H1 (cell line): ENCODE measurements around the gene LOXL1. TPM values are rescaled to one million over a fixed set of nuclear protein-coding genes. Genes with fewer than 3 reads are reported as not detected.

Experiments
- CTCF ChIA-PET: fragments of 300-600 bp; sonication (Branson Sonifier 250); formaldehyde crosslinking; loops from one replicate; lab custom pipeline; 2021; ENCODE audit not compliant: partially characterized antibody; lab: Charles Lee
- POLR2A ChIA-PET: fragments of 300-600 bp; sonication (Branson Sonifier 250); formaldehyde crosslinking; loops from one replicate; lab custom pipeline; 2021; ENCODE audit warnings: inconsistent platforms; ENCODE audit not compliant: partially characterized antibody; lab: Charles Lee
- DNase-seq, 2 experiments: peaks; one replicate each; pipeline versions ENCODE4 v3.0.0 to v3.0.0-alpha.2; 2010 to 2022; ENCODE audit warnings: low spot score in 2 of 2, low read depth in 1 of 2, mixed read lengths in 1 of 2
- FAIRE-seq: peaks from 2 replicates; lab custom pipeline; 2011; peaks lifted over from hg19 to GRCh38; lab: Jason Lieb, UNC
- H2AFZ ChIP-seq: 2 replicates; pipeline ENCODE4 v1.8.1; 2012; ENCODE audit warnings: low read length, inconsistent platforms
- H2AK5ac ChIP-seq: 2 replicates; pipeline ENCODE4 v1.6.1; 2013; ENCODE audit warnings: low read depth, low read length
- H2BK120ac ChIP-seq: replicated peaks from 2 replicates; pipeline ENCODE3; 2013; ENCODE audit warnings: low read depth, low read length, inconsistent platforms
- H2BK12ac ChIP-seq: 2 replicates; pipeline ENCODE4 v1.6.1; 2013; ENCODE audit warnings: low read depth, low read length
- H2BK15ac ChIP-seq: 2 replicates; pipeline ENCODE4 v1.6.1; 2013; ENCODE audit warnings: low read length
- H2BK20ac ChIP-seq: 2 replicates; pipeline ENCODE4 v1.6.1; 2013; ENCODE audit warnings: low read length
- H2BK5ac ChIP-seq: 2 replicates; pipeline ENCODE4 v1.6.1; 2013; ENCODE audit warnings: low read depth, low read length
- H3K14ac ChIP-seq: 2 replicates; pipeline ENCODE4 v1.6.1; 2013; ENCODE audit warnings: inconsistent platforms; ENCODE audit not compliant: insufficient read length
- H3K18ac ChIP-seq: 2 replicates; pipeline ENCODE4 v1.6.1; 2013; ENCODE audit warnings: low read length; ENCODE audit errors: extremely low read depth
- H3K23ac ChIP-seq: 2 replicates; pipeline ENCODE4 v1.6.1; 2013; ENCODE audit warnings: inconsistent platforms; ENCODE audit not compliant: insufficient read length
- H3K23me2 ChIP-seq: 2 replicates; pipeline ENCODE4 v1.6.1; 2013; ENCODE audit warnings: low read depth, low read length
- H3K27ac ChIP-seq: 2 replicates; pipeline ENCODE4 v1.6.1; 2011; ENCODE audit warnings: low read depth, low read length, inconsistent platforms
- H3K27me3 ChIP-seq, 4 experiments: replicated peaks in 1 of 4; 1 replicate in 1 of 4; 2 replicates in 3 of 4; pipeline versions ENCODE4 v1.6.1 to v1.8.1; 2011 to 2013; ENCODE audit warnings: low read length in 3 of 4, mild to moderate bottlenecking in 3 of 4, inconsistent platforms in 2 of 4, mixed read lengths in 2 of 4, moderate library complexity in 1 of 4; ENCODE audit not compliant: control insufficient read depth in 3 of 4, insufficient read depth in 3 of 4; ENCODE audit errors: extremely low read depth in 1 of 4
- H3K36me3 ChIP-seq, 4 experiments: 2 replicates each; pipeline versions ENCODE4 v1.6.1 to v1.8.1; 2011 to 2013; ENCODE audit warnings: mild to moderate bottlenecking in 4 of 4, low read length in 3 of 4, moderate library complexity in 2 of 4, control low read depth in 1 of 4, inconsistent platforms in 1 of 4; ENCODE audit not compliant: insufficient read depth in 4 of 4, control insufficient read depth in 2 of 4
- H3K4ac ChIP-seq: replicated peaks from 2 replicates; pipeline ENCODE3; 2013; ENCODE audit warnings: low read length, low read depth, mixed read lengths, inconsistent platforms; ENCODE audit not compliant: insufficient read length
- H3K4me1 ChIP-seq, 4 experiments: replicated peaks in 1 of 4; 1 replicate in 1 of 4; 2 replicates in 3 of 4; pipeline versions ENCODE4 v1.6.1 to v1.8.1; 2011 to 2013; ENCODE audit warnings: low read length in 3 of 4, inconsistent platforms in 2 of 4, mixed read lengths in 1 of 4; ENCODE audit not compliant: insufficient read depth in 4 of 4, control insufficient read depth in 3 of 4
- H3K4me2 ChIP-seq, 2 experiments: 2 replicates each; pipeline versions ENCODE4 v1.6.1 to v1.8.1; 2011 to 2013; ENCODE audit warnings: low read depth in 2 of 2, low read length in 2 of 2, control low read depth in 1 of 2, inconsistent platforms in 1 of 2, mild to moderate bottlenecking in 1 of 2; ENCODE audit not compliant: insufficient read depth in 1 of 2
- H3K4me3 ChIP-seq, 4 experiments: fragments of 200-600, 300-600 bp in 1 of 4; sonication (generic), shearing (Covaris generic), sonication (Bioruptor Twin) in 1 of 4; 2 replicates each; pipeline versions ENCODE4 v1.5.1 to v1.8.1; 2011 to 2016; ENCODE audit warnings: low read length in 4 of 4, low read depth in 3 of 4, control low read depth in 2 of 4, inconsistent platforms in 2 of 4, mild to moderate bottlenecking in 2 of 4, mixed read lengths in 1 of 4, moderate library complexity in 1 of 4; ENCODE audit not compliant: insufficient read depth in 2 of 4; ENCODE audit errors: extremely low read depth in 1 of 4
- H3K56ac ChIP-seq: replicated peaks from 2 replicates; pipeline ENCODE3; 2013; ENCODE audit warnings: low read depth, mild to moderate bottlenecking, mixed read lengths, low read length, inconsistent platforms; ENCODE audit not compliant: insufficient read length
- H3K79me1 ChIP-seq: 2 replicates; pipeline ENCODE4 v1.6.1; 2013; ENCODE audit warnings: low read depth, low read length, control low read depth
- H3K79me2 ChIP-seq, 2 experiments: 2 replicates each; pipeline versions ENCODE4 v1.6.1 to v1.8.1; 2012 to 2013; ENCODE audit warnings: low read length in 2 of 2, mild to moderate bottlenecking in 2 of 2, inconsistent platforms in 1 of 2; ENCODE audit not compliant: insufficient read depth in 2 of 2, control insufficient read depth in 1 of 2
- H3K9ac ChIP-seq, 4 experiments: replicated peaks in 1 of 4; 1 replicate in 1 of 4; 2 replicates in 3 of 4; pipeline versions ENCODE4 v1.6.1 to v1.8.1; 2011 to 2013; ENCODE audit warnings: low read depth in 3 of 4, low read length in 3 of 4, control low read depth in 2 of 4, mild to moderate bottlenecking in 2 of 4, moderate library complexity in 2 of 4, inconsistent platforms in 1 of 4; ENCODE audit errors: extremely low read depth in 1 of 4
- H3K9me3 ChIP-seq, 2 experiments: 2 replicates each; pipeline versions ENCODE4 v1.6.1 to v1.8.1; 2012 to 2013; ENCODE audit warnings: mild to moderate bottlenecking in 2 of 2, moderate library complexity in 2 of 2, control low read depth in 1 of 2, inconsistent platforms in 1 of 2, low read depth in 1 of 2, low read length in 1 of 2, mixed read lengths in 1 of 2; ENCODE audit not compliant: insufficient read depth in 2 of 2
- H4K20me1 ChIP-seq, 2 experiments: replicated peaks in 1 of 2; 2 replicates each; pipeline versions ENCODE3 to v1.8.1; 2011 to 2013; ENCODE audit warnings: inconsistent platforms in 2 of 2, low read length in 2 of 2, mild to moderate bottlenecking in 1 of 2; ENCODE audit not compliant: insufficient read depth in 2 of 2, control insufficient read depth in 1 of 2
- H4K5ac ChIP-seq: 2 replicates; pipeline ENCODE4 v1.6.1; 2013; ENCODE audit warnings: low read length, low read depth, mixed read lengths, inconsistent platforms; ENCODE audit not compliant: insufficient read length
- H4K8ac ChIP-seq: 2 replicates; pipeline ENCODE4 v1.8.0; 2013; ENCODE audit warnings: mild to moderate bottlenecking, moderate library complexity, low read length, inconsistent platforms; ENCODE audit not compliant: insufficient read depth; ENCODE audit errors: extremely low read depth
- H4K91ac ChIP-seq: replicated peaks from 2 replicates; pipeline ENCODE3; 2013; ENCODE audit warnings: low read length, mixed read lengths, inconsistent platforms; ENCODE audit not compliant: insufficient read length
- BACH1 ChIP-seq: IDR thresholded peaks from 2 replicates; pipeline ENCODE4 v1.6.1; 2012; ENCODE audit warnings: low read length, improper control_type of control experiment
- CREB1 ChIP-seq: IDR thresholded peaks from 2 replicates; pipeline ENCODE4 v1.6.1; 2012; ENCODE audit warnings: inconsistent platforms
- CTCF ChIP-seq, 3 experiments: IDR thresholded peaks; 1 replicate in 2 of 3; 2 replicates in 1 of 3; pipeline versions ENCODE4 v1.5.1 to v1.6.1; 2011; ENCODE audit warnings: low read length in 3 of 3, mild to moderate bottlenecking in 3 of 3, inconsistent platforms in 2 of 3, low read depth in 1 of 3, moderate library complexity in 1 of 3; ENCODE audit not compliant: insufficient read depth in 1 of 3; ENCODE audit errors: control extremely low read depth in 1 of 3
- FOSL1 ChIP-seq: IDR thresholded peaks from 2 replicates; pipeline ENCODE4 v1.6.1; 2011; ENCODE audit warnings: mild to moderate bottlenecking, low read depth, low read length, moderate library complexity; ENCODE audit not compliant: insufficient read depth
- KDM1A ChIP-seq: fragments of 200-600, 300-600 bp; sonication (generic); IDR thresholded peaks from 2 replicates; pipeline ENCODE4 v1.7.1; 2016; ENCODE audit warnings: mild to moderate bottlenecking, low read length, borderline replicate concordance
- MAFK ChIP-seq: IDR thresholded peaks from 2 replicates; pipeline ENCODE4 v1.6.1; 2012; ENCODE audit warnings: low read depth, mild to moderate bottlenecking, improper control_type of control experiment, low read length
- RAD21 ChIP-seq, 2 experiments: IDR thresholded peaks in 1 of 2; conservative IDR thresholded peaks in 1 of 2; 2 replicates each; pipeline ENCODE4 v1.6.1; 2011; ENCODE audit warnings: low read depth in 2 of 2, low read length in 2 of 2, improper control_type of control experiment in 1 of 2, inconsistent platforms in 1 of 2, mild to moderate bottlenecking in 1 of 2, moderate library complexity in 1 of 2
- SP4 ChIP-seq: IDR thresholded peaks from 2 replicates; pipeline ENCODE4 v1.6.1; 2012; ENCODE audit warnings: low read length, inconsistent platforms
- TBP ChIP-seq: IDR thresholded peaks from 2 replicates; pipeline ENCODE4 v1.6.1; 2011; ENCODE audit warnings: low read depth, low read length, improper control_type of control experiment
- TEAD4 ChIP-seq: IDR thresholded peaks from 2 replicates; pipeline ENCODE4 v1.6.1; 2012; ENCODE audit warnings: low read depth, low read length, inconsistent platforms, mixed read lengths
- WGBS, 2 experiments: shearing (Covaris generic) in 1 of 2; methylation state at CpG; one replicate each; pipeline versions ENCODE4 v1.1.6 to v1.1.7; 2013 to 2015; ENCODE audit warnings: low lambda C conversion rate in 2 of 2, mixed read lengths in 2 of 2, inconsistent platforms in 1 of 2, low coverage in 1 of 2, missing lambda C conversion rate in 1 of 2; ENCODE audit not compliant: insufficient replicate concordance in 2 of 2, insufficient coverage in 1 of 2, insufficient read length in 1 of 2; ENCODE audit errors: extremely low coverage in 1 of 2, missing lambda C conversion rate in 1 of 2; 5-methylcytosine and 5-hydroxymethylcytosine counted together
- polyA plus RNA-seq, 7 experiments: library from polyadenylated mRNA; depleted of rRNA in 3 of 7; stranded (reverse) in 5 of 7; unstranded in 2 of 7; fragments of >200 nt in 5 of 7; fragments of 200-250 nt in 2 of 7; gene quantifications; 1 replicate in 5 of 7; 2 replicates in 1 of 7; 4 replicates in 1 of 7; pipeline versions ENCODE4 v1.2.1 to v1.2.3, GENCODE V29; 2011 to 2013; ENCODE audit warnings: missing spikeins in 2 of 7, mixed read lengths in 2 of 7
- total RNA-seq: library from RNA; stranded (reverse); fragmentation: NEBNext Ultra II Directional; extraction: Animal tissue kit (Norgen Biotek cat#: 25700); gene quantifications from 2 replicates; pipeline ENCODE4 v1.2.1, GENCODE V29; 2021

LOXL1 gene
- total and polyA plus RNA-seq, 2 of the 8 experiments (the other 6 are each of a cell fraction or from before 2014, with no cell fraction given): 8.1 to 14.4 TPM

GRCh38 chr15:73964736-73965093 is 38.5 kb downstream of the LOXL1 start:
- H3K14ac ChIP-seq: no peak overlapping the region
- peaks cover 0 to 13% (median 6%) of the 10 kb centered on the region in 4 experiments; a peak in 6 of 7 replicates for H3K4me1 ChIP-seq
- H3K23ac ChIP-seq: no peak overlapping the region
- H3K4me3 ChIP-seq: peak overlapping the region in 2 of 4 experiments; percentile 12 to 17; a peak in 1 of 8 replicates
- H3K18ac ChIP-seq: peak overlapping the region; percentile 94
- peak overlapping the region in 2 of 4 experiments; percentile 12 to 31; a peak in 2 of 7 replicates for H3K9ac ChIP-seq
- no peak overlapping the region for H4K5ac ChIP-seq
- DNase-seq: peak; percentile 91 to 97
- no peak overlapping the region for H3K56ac ChIP-seq
- no peaks in the 10 kb centered on the region for H3K79me2 ChIP-seq
- H4K91ac ChIP-seq: peak overlapping the region; percentile 75
- H2AFZ ChIP-seq: peak overlapping the region; percentile 96
- peak overlapping the region; percentile 41 for H2BK120ac ChIP-seq
- H3K23me2 ChIP-seq: no peaks in the 10 kb centered on the region
- POLR2A ChIA-PET: interaction anchor here (0.6 to 1.6 kb wide), 4 partner anchors 14 to 76 kb away, joined by 3 to 5 read pairs (median 4); no protein-coding TSS in a partner anchor
- no peaks in the 10 kb centered on the region for H3K79me1 ChIP-seq
- H3K27me3 ChIP-seq: no peaks in the 10 kb centered on the region
- H2BK12ac ChIP-seq: peak overlapping the region; percentile 94; the same call in 1 of the 2 replicates
- H3K27ac ChIP-seq: no peak overlapping the region
- CTCF ChIA-PET: interaction anchor here (0.6 to 4.0 kb wide), 24 partner anchors 10 to 357 kb away, joined by 3 to 55 read pairs (median 6); no protein-coding TSS in a partner anchor
- H3K4me2 ChIP-seq: peak overlapping the region; percentile 7 to 59; a peak in 3 of 4 replicates
- no peak overlapping the region for H2AK5ac ChIP-seq
- H2BK15ac ChIP-seq: peak overlapping the region; percentile 95; the same call in 1 of the 2 replicates
- no peaks in the 10 kb centered on the region for H3K9me3 ChIP-seq
- H2BK5ac ChIP-seq: peak overlapping the region; percentile 82; the same call in 1 of the 2 replicates
- no peak overlapping the region for H3K4ac ChIP-seq
- peak overlapping the region; percentile 93 for H2BK20ac ChIP-seq
- H4K8ac ChIP-seq: peak overlapping the region; percentile 36
- H4K20me1 ChIP-seq: no peaks in the 10 kb centered on the region
- no peaks in the 10 kb centered on the region for H3K36me3 ChIP-seq
- WGBS, 2 experiments: 19% methylated on average over 11 of the region's 11 CpGs; no CpG with 5 or more reads in 1 of the 2 experiments
- peak; percentile 50 for FAIRE-seq
- no peak for TF ChIP-seq BACH1
- peak; percentile 99 to 100 (median 99) for TF ChIP-seq CTCF (IDR thresholded peaks at IDR 0.05; ENCODE audit: control extremely low read depth in 1 of 3, insufficient read depth in 1 of 3, low read depth in 1 of 3, low read length in 3 of 3)
- peak; percentile 47; the same call in 1 of the 2 replicates for TF ChIP-seq SP4
- peak; percentile 69 to 81 for TF ChIP-seq RAD21 (IDR thresholded peaks at IDR 0.05 in 1 of 2, conservative IDR thresholded peaks at IDR 0.05 in 1 of 2; ENCODE audit: low read depth in 2 of 2, low read length in 2 of 2)
- no peak for TF ChIP-seq TBP
- 0 out of 2 replicates have a peak, but pooled peaks have one; percentile 26 for TF ChIP-seq TEAD4
- peak; percentile 33; the same call in 1 of the 2 replicates for TF ChIP-seq KDM1A
- peak; percentile 68 for TF ChIP-seq CREB1
- no peak for TF ChIP-seq MAFK
- 0 out of 2 replicates have a peak, but pooled peaks have one; percentile 26 for TF ChIP-seq FOSL1
